B cell (primary cell): Measurements from ENCODE around the gene CENPA.

Experiments used
- CTCF ChIP-seq: fragments of 200-600 bp; IDR thresholded peaks from one replicate; pipeline ENCODE4 v1.8.0; 2022; ENCODE audit warnings: antibody characterized with exemption, mild to moderate bottlenecking
- EZH2 ChIP-seq: IDR thresholded peaks from 2 replicates; pipeline ENCODE4 v1.6.1; 2012; ENCODE audit warnings: borderline replicate concordance, low read depth, mild to moderate bottlenecking, moderate library complexity, low read length; ENCODE audit not compliant: insufficient read depth, poor library complexity, severe bottlenecking

GRCh38 chr2:26776195-26776800 lies 9.6 kb upstream of the CENPA start:
- TF ChIP-seq CTCF: no peak
- no peak for TF ChIP-seq EZH2
